ENCODE results near the gene CYP3A4. TPM values are rescaled to one million over a fixed set of nuclear protein-coding genes. Genes with fewer than 3 reads are reported as not detected.

The CYP3A4 gene
- polyA plus RNA-seq (ENCODE audit: low read depth in 6 of 6) = not detected

- ATAC-seq (ENCODE audit: low read depth in 2 of 2) = no peak
- H3K27ac Mint-ChIP-seq = peak within 1 kb of the TSS in 1 of 6 donors; percentile 8
- no peaks in the 10 kb centered on the region for H3K36me3 Mint-ChIP-seq
- H3K4me1 Mint-ChIP-seq = no peaks in the 10 kb centered on the region
- H3K27me3 Mint-ChIP-seq = peaks cover 53 to 68% (median 61%) of the 10 kb centered on the region in 3 donors
- peak within 1 kb of the TSS in 1 of 8 donors; percentile 15 for H3K4me3 Mint-ChIP-seq
- H3K9me3 Mint-ChIP-seq = no peaks in the 10 kb centered on the region
- DNase-seq = no peak
Measured at GRCh38 chr7:99784007-99784406, at the start of gene CYP3A4. CYP3A4 (minus strand) TSS chr7:99784184; CDS start chr7:99784081, 103 bp downstream.

DNA sequence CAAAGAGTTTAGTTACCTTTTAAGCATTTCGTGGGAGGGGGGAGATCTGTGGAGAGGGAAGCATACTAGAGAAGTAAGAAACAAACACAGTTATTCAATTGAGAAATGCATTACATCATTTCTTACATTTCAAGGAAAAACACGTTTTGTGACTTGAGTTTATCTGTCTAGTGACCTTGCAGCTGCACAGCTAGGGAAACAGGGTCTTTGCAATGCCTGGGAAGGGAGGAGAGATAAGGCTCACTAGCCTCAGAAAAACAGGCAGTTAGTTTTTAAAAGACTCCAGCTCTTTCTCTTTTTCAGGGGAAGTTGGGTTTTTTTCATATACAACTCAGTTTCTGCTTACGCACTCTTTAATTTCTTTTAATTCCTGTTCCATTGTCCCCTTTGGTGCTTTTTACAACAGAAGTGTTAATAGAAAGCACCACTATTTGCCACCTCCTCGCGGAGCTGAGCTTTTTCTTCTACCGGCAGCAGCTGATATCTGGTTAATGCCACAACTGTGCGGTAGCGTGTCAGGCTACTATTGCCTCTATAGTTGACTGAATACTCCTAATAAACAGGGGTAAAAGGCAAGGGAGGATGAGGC is 49.4 kb upstream of the CYP3A4 start:
- ATAC-seq (ENCODE audit: low read depth in 2 of 2) (no peak), DNase-seq (no peak)
- H3K4me1 Mint-ChIP-seq = peaks cover 4 to 8% (median 6%) of the 10 kb centered on the region in 3 donors
- H3K27ac Mint-ChIP-seq = peak overlapping the region in 1 of 6 donors; percentile 24
- H3K4me3 Mint-ChIP-seq = no peak overlapping the region
- H3K36me3 Mint-ChIP-seq = no peaks in the 10 kb centered on the region
- H3K27me3 Mint-ChIP-seq = peaks cover 29 to 46% (median 39%) of the 10 kb centered on the region in 3 donors
- no peaks in the 10 kb centered on the region for H3K9me3 Mint-ChIP-seq

DNA sequence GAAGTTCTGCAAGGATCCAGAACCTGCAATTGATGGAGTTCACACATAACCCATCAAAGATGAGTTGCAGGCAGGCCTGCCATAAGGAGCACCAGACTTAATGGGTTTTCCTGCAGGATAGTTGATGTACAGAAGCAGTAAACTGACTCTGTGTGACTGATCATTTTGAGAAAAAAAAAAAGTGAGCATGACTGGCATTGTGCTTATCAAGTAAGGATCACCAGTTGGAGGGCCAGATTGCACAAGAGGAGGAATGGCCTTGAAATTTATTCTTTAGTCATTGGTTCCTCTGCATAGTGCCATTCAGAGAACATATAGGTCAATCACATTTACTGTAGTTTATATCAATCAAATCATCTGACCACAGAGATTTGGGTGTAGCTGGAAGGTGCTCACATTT is 47.6 kb upstream of the CYP3A4 start:
- Mint-ChIP-seq H3K9me3 (peaks cover 0 to 2% (median 0%) of the 10 kb centered on the region in 7 donors), H3K4me1 (no peaks in the 10 kb centered on the region), H3K27me3 (peaks cover 41 to 47% (median 45%) of the 10 kb centered on the region in 3 donors), H3K27ac (no peak overlapping the region), H3K4me3 (no peak overlapping the region), H3K36me3 (no peaks in the 10 kb centered on the region)
- ATAC-seq (ENCODE audit: low read depth in 2 of 2) (no peak), DNase-seq (no peak)

GRCh38 chr7:99829524-99830160 is 45.7 kb upstream of the CYP3A4 start:
- Mint-ChIP-seq H3K4me3 (no peak overlapping the region), H3K9me3 (peaks cover 0 to 2% (median 0%) of the 10 kb centered on the region in 7 donors), H3K27ac (no peak overlapping the region), H3K27me3 (peaks cover 34 to 57% (median 53%) of the 10 kb centered on the region in 3 donors), H3K36me3 (no peaks in the 10 kb centered on the region), H3K4me1 (no peaks in the 10 kb centered on the region)
- no peak for DNase-seq
- ATAC-seq (ENCODE audit: low read depth in 2 of 2) = no peak

DNA sequence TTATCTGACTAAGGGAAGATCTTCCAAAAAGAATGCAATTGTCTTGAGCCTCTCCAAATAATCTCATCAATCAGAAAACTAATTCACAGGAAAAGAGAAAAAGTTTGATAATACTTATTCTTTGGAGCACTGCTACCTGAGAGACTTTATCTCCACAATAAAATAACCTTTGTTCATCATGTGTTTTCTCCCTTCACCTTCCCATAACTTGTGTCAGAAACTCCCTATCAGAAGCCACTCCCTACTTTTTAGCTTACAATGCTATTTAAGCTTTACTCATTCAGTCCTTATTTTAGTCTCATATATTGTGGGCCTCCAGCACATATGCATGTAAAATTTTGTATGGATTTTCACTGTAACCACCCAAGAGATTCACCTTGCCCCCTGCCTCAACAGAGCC is 44.8 kb upstream of the CYP3A4 start:
- Mint-ChIP-seq H3K4me3 (no peak overlapping the region), H3K36me3 (no peaks in the 10 kb centered on the region), H3K27me3 (peaks cover 34 to 54% (median 49%) of the 10 kb centered on the region in 3 donors), H3K27ac (no peak overlapping the region), H3K4me1 (no peaks in the 10 kb centered on the region), H3K9me3 (peaks cover 0 to 2% (median 0%) of the 10 kb centered on the region in 7 donors)
- DNase-seq (no peak), ATAC-seq (ENCODE audit: low read depth in 2 of 2) (no peak)

- no peak for ATAC-seq (ENCODE audit: low read depth in 2 of 2)
- no peaks in the 10 kb centered on the region for H3K36me3 Mint-ChIP-seq
- H3K4me1 Mint-ChIP-seq = no peaks in the 10 kb centered on the region
- H3K4me3 Mint-ChIP-seq = no peak overlapping the region
- no peak overlapping the region for H3K27ac Mint-ChIP-seq
- peaks cover 30 to 54% (median 35%) of the 10 kb centered on the region in 3 donors for H3K27me3 Mint-ChIP-seq
- peaks cover 0 to 2% (median 0%) of the 10 kb centered on the region in 7 donors for H3K9me3 Mint-ChIP-seq
- no peak for DNase-seq
Measured at GRCh38 chr7:99827040-99827778, 43.2 kb upstream of the CYP3A4 start.

- Mint-ChIP-seq H3K27ac (no peak overlapping the region), H3K9me3 (peaks cover 0 to 2% (median 0%) of the 10 kb centered on the region in 7 donors), H3K36me3 (no peaks in the 10 kb centered on the region), H3K4me1 (no peaks in the 10 kb centered on the region), H3K4me3 (no peak overlapping the region), H3K27me3 (peaks cover 28 to 57% (median 40%) of the 10 kb centered on the region in 3 donors)
- no peak for ATAC-seq (ENCODE audit: low read depth in 2 of 2)
- DNase-seq = no peak
Measured at GRCh38 chr7:99825873-99826272, 41.9 kb upstream of the CYP3A4 start.

DNA sequence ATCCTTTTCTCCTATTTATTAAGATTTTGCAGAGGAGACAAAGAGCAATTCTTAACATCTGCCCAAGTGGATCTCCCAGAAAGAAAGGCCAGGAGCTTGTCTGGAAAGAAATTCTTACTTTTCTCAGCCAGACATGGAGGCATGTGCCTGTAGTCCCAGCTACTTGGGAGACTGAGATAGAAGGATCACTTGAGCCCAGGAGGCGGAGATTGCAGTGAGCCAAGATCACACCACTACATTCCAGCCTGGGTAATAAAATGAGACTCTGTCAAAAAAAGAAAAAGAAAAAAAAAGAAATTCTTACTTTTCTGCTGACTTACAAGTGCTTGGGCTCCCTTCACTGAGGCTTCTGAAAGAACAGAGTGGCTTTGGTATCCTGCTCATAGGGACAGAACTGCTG is 41.5 kb upstream of the CYP3A4 start:
- Mint-ChIP-seq H3K4me3 (no peak overlapping the region), H3K4me1 (no peaks in the 10 kb centered on the region), H3K27ac (no peak overlapping the region), H3K36me3 (no peaks in the 10 kb centered on the region), H3K9me3 (peaks cover 0 to 6% (median 0%) of the 10 kb centered on the region in 7 donors), H3K27me3 (peaks cover 24 to 57% (median 40%) of the 10 kb centered on the region in 3 donors)
- DNase-seq (no peak), ATAC-seq (ENCODE audit: low read depth in 2 of 2) (no peak)

GRCh38 chr7:99824091-99824490 is 40.1 kb upstream of the CYP3A4 start:
- H3K4me3 Mint-ChIP-seq = no peak overlapping the region
- DNase-seq (no peak), ATAC-seq (ENCODE audit: low read depth in 2 of 2) (no peak)
- H3K27ac Mint-ChIP-seq = no peak overlapping the region
- H3K27me3 Mint-ChIP-seq = peaks cover 31 to 62% (median 36%) of the 10 kb centered on the region in 3 donors
- H3K36me3 Mint-ChIP-seq = no peaks in the 10 kb centered on the region
- peaks cover 0 to 7% (median 0%) of the 10 kb centered on the region in 7 donors for H3K9me3 Mint-ChIP-seq
- no peaks in the 10 kb centered on the region for H3K4me1 Mint-ChIP-seq

DNA sequence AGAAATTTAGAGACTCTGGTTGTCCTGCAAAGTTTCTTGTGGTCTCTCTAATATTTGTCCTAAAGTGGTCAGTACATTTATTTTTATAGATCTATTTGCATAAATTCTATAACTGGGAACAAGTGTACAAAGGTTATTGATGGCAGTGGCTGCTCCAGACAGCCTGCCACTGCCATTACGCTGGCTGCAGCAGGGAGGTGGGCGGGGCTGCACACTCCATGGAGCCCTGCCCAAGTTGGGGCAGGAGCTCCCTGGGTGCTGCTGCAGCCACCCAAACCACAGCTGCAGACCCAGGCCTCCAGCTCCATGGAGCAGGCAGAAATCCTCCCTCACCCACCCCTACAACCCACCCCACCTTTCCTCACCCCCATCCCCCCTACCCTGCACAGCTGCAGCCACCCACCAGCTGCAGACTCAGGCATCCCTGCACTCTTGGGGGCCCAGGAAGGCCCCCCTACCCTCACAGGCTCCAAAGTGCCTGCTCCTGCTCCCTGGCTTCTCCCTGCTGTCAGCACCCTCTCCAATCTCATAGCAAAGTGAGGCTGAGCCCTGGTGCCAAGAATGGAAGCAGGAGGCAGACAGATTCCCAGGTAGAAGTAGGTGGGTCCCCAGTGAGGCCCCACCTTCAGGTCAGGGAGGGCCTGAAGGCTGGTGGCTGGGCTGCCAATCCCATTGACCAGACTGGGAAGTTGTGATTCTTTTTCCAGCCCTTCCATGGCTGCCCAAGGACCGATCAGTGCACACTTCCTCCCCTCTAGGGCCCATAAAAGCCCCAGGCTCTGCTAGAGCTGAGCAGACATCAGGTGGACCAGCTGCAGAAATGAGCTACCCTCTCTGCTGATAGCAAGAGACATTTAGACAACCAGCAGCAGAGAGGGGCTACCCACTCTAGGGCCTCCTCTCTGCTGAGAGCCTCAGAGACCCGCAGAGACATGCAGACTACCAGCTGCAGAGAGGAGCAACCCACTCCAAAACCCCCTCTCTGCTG is 39.0 kb upstream of the CYP3A4 start:
- ATAC-seq (ENCODE audit: low read depth in 2 of 2) (no peak), DNase-seq (no peak)
- Mint-ChIP-seq H3K27ac (no peak overlapping the region), H3K36me3 (no peaks in the 10 kb centered on the region), H3K9me3 (peaks cover 0 to 7% (median 0%) of the 10 kb centered on the region in 7 donors), H3K4me3 (no peak overlapping the region), H3K4me1 (no peaks in the 10 kb centered on the region), H3K27me3 (peaks cover 26 to 61% (median 35%) of the 10 kb centered on the region in 3 donors)

DNA sequence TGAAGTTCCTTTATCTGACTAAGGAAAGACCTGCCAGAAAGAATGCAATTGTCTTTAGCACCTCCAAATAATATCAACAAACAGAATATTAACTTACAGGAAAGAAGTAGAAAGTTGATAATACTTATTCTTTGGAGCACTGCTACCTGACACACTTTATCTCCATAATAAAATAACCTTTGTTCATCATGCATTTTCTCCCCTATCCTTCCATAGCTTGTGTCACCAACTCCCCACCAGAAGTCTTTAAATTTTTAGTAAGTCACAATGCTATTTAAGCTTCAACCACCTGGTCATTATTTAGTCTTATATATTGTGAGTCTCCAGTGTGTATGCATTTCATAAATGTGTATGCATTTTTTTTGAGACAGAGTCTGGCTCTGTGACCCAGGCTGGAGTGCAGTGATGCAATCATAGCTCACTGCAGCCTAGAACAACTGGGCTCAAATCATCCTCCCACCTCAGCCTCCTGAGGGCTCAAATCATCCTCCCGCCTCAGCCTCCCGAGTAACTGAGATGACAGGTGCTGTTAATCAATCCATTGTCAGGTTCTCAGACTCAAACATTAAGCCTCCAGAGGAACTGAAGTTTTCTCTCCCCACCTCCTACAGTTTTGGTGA is 36.5 kb upstream of the CYP3A4 start:
- ATAC-seq (ENCODE audit: low read depth in 2 of 2) = no peak
- no peaks in the 10 kb centered on the region for H3K36me3 Mint-ChIP-seq

GRCh38 chr7:99808766-99809165 is 24.8 kb upstream of the CYP3A4 start:
- peaks cover 0 to 26% (median 7%) of the 10 kb centered on the region in 7 donors for H3K9me3 Mint-ChIP-seq
- DNase-seq (no peak), ATAC-seq (ENCODE audit: low read depth in 2 of 2) (no peak)
- peaks cover 0 to 9% of the 10 kb centered on the region in 2 donors for H3K36me3 Mint-ChIP-seq
- H3K27ac Mint-ChIP-seq = no peak overlapping the region
- peaks cover 31 to 48% (median 48%) of the 10 kb centered on the region in 3 donors for H3K27me3 Mint-ChIP-seq
- no peaks in the 10 kb centered on the region for H3K4me1 Mint-ChIP-seq
- peak overlapping the region in 1 of 8 donors; percentile 37 for H3K4me3 Mint-ChIP-seq

More for the DNA sequence above, 36.5 kb upstream of the CYP3A4 start:
- Mint-ChIP-seq H3K4me3 (no peak overlapping the region), H3K4me1 (no peaks in the 10 kb centered on the region), H3K9me3 (peaks cover 0 to 10% (median 1%) of the 10 kb centered on the region in 7 donors), H3K27ac (no peak overlapping the region), H3K27me3 (peaks cover 21 to 61% (median 34%) of the 10 kb centered on the region in 3 donors)
- no peak for DNase-seq
